Measurements from ENCODE around the gene ART5.

DNA sequence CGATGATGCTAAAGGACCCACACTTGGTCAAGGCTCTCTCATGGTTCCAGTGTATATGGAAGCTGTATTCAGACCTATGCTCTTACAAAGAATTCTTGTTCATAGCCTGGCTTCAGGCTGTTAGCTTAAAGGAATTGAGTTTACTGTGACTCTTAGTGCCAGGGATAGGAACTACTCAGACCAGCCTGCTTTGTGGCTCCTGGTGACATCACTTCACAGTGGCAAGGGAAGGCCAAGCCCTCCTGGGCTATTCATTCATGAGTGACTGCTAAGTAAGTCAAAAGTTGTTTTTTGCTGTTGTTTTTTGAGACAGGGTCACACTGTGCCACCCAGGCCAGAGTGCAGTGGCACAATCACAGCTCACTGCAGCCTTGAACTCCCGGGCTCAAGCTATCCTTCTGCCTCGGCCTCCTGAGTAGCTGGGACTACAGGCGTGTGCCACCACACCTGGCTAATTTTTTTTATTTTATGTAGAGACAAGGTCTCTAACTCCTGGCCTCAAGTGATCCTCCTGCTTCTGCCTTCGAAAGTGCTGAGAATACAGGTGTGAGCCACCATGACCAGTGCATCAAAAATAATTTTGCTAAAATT lies 9.6 kb downstream of the ART5 start:
- TF ChIP-seq, protein P1, sequence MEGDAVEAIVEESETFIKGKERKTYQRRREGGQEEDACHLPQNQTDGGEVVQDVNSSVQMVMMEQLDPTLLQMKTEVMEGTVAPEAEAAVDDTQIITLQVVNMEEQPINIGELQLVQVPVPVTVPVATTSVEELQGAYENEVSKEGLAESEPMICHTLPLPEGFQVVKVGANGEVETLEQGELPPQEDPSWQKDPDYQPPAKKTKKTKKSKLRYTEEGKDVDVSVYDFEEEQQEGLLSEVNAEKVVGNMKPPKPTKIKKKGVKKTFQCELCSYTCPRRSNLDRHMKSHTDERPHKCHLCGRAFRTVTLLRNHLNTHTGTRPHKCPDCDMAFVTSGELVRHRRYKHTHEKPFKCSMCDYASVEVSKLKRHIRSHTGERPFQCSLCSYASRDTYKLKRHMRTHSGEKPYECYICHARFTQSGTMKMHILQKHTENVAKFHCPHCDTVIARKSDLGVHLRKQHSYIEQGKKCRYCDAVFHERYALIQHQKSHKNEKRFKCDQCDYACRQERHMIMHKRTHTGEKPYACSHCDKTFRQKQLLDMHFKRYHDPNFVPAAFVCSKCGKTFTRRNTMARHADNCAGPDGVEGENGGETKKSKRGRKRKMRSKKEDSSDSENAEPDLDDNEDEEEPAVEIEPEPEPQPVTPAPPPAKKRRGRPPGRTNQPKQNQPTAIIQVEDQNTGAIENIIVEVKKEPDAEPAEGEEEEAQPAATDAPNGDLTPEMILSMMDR (IDR thresholded peaks at IDR 0.05; ENCODE audit: low read depth, low read length): no peak
- TF ChIP-seq POLR2A (IDR thresholded peaks at IDR 0.05; ENCODE audit: extremely low read depth, insufficient read length): no peak
- TF ChIP-seq, protein P2, sequence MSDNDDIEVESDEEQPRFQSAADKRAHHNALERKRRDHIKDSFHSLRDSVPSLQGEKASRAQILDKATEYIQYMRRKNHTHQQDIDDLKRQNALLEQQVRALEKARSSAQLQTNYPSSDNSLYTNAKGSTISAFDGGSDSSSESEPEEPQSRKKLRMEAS (IDR thresholded peaks at IDR 0.05; ENCODE audit: low read depth, low read length): no peak

Measured in NB4 (cell line).